Panc1 (cell line): ENCODE data around the gene ZNF385C.

Experiments used
- CTCF ChIP-seq: fragments of 450-650 bp; IDR thresholded peaks from 2 replicates; pipeline ENCODE4 v1.5.1; 2017; ENCODE audit warnings: mild to moderate bottlenecking
- SIN3A ChIP-seq: IDR thresholded peaks from 2 replicates; pipeline ENCODE4 v1.6.1; 2012; ENCODE audit warnings: low read depth, mild to moderate bottlenecking, low read length, moderate library complexity, borderline replicate concordance; ENCODE audit not compliant: insufficient read depth

GRCh38 chr17:42133461-42134041 is 35.3 kb upstream of the ZNF385C start:
- TF ChIP-seq CTCF (no peak), SIN3A (no peak)
